Ramos (cell line): ENCODE results near the gene WRAP73.

Source experiments
- in situ Hi-C: fragments of 300-500 bp; cut with MboI; formaldehyde crosslinking; loops from one replicate; pipeline ENCODE4 v1.14.3; 2022; ENCODE audit warnings: low sequenced_read_pairs; ENCODE audit not compliant: unreplicated experiment

The WRAP73 gene

DNA sequence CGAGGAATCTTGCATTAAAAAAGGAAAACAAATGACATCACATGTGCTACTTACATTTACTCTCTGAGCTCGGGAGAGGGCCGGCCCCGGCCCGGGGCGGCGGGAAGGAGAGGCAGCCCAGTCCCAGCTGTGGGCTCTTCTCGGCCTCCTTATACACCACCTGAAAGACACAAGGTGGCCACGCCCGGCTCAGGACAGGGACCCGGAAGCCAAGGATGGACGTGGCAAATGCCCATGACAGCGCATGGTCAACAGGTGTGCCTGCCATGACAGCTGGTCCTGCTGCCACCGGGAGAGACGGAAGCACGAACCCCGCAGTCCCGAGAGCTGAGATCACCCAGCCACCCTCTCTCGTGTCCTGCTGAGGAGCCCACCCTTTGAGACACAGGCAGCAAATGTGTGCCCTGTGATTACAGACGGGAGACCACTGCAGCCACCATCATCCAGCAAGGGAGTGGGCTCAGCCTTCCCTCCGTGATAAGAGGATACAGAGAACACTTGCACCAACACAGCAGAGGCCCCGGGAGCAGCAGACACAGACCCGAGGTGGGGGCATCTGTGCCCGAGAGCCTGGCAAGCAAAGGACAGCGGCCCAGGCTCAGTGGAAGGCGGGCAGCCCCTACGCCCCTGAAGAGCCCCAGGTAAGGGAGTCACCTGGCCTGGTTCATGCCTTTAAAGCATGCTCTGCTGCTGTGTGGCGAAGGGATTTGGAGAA, 16.4 kb downstream of the WRAP73 start:
- in situ Hi-C loops: no loop called here

DNA sequence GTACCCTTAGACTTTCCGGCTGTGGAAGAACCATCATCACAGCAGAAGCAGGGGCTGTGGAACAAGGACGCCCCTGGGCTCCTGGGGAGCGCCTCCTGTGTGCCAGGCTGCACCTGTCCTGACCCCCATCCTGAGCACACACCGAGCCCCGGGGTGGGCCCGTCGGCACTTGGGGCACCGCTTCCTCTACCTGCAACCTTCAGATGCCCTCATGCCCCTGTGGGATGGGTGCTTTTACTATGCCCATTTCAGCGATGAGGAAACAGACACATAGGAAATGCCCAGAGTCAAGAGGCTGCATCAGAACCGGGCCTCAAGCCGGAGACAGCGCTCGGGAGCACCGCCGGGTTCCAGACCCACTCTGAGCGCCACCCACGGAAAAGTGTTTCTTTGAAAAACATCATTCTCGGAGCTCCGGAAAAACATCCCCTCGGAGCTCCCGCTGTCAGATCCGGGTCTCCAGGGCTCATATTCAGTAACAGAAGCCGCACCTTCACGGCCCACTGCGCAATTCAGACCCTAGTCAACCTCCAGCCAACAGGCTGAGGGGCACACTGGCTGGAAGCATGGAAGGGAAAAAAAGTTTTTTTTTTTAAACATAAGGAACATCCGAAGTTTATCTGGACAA, 17.1 kb downstream of the WRAP73 start:
- in situ Hi-C loops: no loop called here

GRCh38 chr1:3632298-3632697, 17.6 kb downstream of the WRAP73 start:
- in situ Hi-C loops: no loop called here

- in situ Hi-C loops: no loop called here
These were observed 18.3 kb downstream of the WRAP73 start for GRCh38 chr1:3631320-3632260.

- in situ Hi-C loops: no loop called here
These were observed 19.0 kb downstream of the WRAP73 start for GRCh38 chr1:3630914-3631313.

GRCh38 chr1:3630161-3630611, 19.7 kb downstream of the WRAP73 start:
- in situ Hi-C loops: no loop called here

DNA sequence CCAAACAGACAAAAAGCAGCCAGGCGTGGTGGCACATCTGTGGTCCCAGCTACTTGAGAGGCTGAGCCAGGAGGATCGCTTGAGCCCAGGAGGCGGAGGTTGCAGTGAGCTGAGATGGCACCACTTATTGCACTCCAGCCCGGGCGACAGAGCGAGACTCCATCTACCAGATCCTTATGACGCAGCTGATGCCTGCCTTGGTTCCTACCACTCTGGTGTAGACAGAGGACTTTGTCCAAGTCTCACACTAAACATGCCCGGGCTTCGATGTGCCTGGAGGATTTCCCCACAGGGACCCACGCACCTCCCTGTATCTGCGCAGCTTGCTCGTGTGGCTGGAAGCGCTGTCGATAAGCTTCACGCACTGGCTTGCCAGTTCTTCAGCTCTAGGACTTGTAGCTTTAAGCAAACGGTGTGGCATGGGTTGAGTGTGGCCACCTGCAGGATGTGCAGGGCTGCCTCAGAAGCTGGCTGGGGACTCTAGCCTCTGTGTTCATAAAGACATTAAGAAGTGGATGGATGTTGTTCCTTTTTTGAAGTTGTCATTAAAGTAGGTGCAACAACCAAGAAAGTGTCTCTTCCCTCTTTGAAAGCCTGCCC, 20.2 kb downstream of the WRAP73 start:
- in situ Hi-C loops: loop anchor here (10.0 kb wide), 1 partner anchor 95 kb away; no protein-coding TSS in a partner anchor

GRCh38 chr1:3628445-3628844, 21.5 kb downstream of the WRAP73 start:
- in situ Hi-C loops: loop anchor here (10.0 kb wide), 1 partner anchor 96 kb away; no protein-coding TSS in a partner anchor

- in situ Hi-C loops: loop anchor here (10.0 kb wide), 1 partner anchor 97 kb away; no protein-coding TSS in a partner anchor
These were observed 22.2 kb downstream of the WRAP73 start for GRCh38 chr1:3627515-3628253.

GRCh38 chr1:3626025-3626424, 23.9 kb downstream of the WRAP73 start:
- in situ Hi-C loops: loop anchor here (10.0 kb wide), 1 partner anchor 99 kb away; no protein-coding TSS in a partner anchor

GRCh38 chr1:3625151-3625907, 24.6 kb downstream of the WRAP73 start:
- in situ Hi-C loops: loop anchor here (10.0 kb wide), 1 partner anchor 99 kb away; no protein-coding TSS in a partner anchor

GRCh38 chr1:3624200-3625136, 25.4 kb downstream of the WRAP73 start, which contains the start of gene TPRG1L:
Gene TPRG1L (plus strand): TSS chr1:3625015. CDS start chr1:3625073, 58 bp downstream.
- in situ Hi-C loops: loop anchor here (5.0 to 10.0 kb wide), 2 partner anchors 57 to 100 kb away; no protein-coding TSS in a partner anchor

DNA sequence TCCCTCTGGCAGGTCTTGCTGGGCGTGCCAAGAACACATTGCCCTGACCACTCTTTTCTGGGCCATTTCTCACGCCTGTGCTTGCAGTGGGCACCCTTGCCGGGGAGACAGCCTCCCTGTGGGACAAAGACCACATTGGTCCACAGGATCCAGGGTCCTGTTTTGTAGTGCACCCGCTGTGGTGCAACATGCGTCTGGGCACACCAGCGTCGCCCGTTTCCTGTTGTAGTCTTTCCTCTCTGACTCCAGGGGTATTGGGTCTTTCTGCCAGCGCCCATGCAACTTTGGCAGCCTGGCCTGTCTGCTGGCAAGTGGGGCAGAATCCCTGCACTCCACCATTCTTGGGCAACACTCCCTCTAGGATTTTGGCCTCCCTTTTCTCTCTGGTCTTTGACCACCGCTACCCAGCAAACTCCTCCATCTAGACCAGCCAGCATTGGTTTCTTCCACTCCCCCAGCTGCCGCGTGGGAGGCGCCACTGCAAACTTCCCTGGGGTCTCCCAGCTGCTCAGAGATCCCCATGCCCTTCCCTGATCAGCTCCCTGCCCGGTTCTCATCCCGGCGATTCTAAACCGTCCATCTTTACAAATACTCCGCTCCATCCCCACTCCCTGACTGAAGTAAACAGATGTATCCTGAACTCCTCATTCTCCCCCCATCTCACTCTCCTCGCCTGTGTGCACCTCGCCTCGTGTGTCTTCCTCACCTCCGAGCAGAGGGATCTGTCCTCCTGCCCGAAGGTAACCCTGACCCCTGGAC, 26.3 kb downstream of the WRAP73 start:
- in situ Hi-C loops: loop anchor here (5.0 to 10.0 kb wide), 2 partner anchors 56 to 101 kb away; no protein-coding TSS in a partner anchor

GRCh38 chr1:3622102-3622501, 27.8 kb downstream of the WRAP73 start:
- in situ Hi-C loops: loop anchor here (5.0 to 10.0 kb wide), 2 partner anchors 55 to 103 kb away; no protein-coding TSS in a partner anchor

DNA sequence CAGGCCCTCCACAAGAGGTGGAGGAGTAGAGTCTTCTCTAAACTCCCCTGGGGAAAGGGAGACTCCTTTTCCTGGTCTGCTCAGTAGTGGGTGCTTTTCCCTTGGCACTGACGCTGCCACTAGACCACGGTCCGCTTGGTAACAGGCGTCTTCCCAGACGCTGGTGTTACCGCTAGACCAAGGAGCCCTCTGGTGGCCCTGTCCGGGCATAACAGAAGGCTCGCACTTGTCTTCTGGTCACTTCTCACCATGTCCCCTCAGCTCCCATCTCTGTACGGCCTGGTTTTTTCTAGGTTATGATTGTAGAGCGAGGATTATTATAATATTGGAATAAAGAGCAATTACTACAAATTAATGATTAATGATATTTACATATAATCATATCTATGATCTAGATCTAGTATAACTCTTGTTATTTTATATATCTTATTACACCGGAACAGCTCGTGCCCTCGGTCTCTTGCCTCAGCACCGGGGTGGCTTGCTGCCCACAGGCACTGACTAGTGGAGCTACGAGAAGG, 28.7 kb downstream of the WRAP73 start:
- in situ Hi-C loops: loop anchor here (5.0 to 10.0 kb wide), 2 partner anchors 54 to 104 kb away; no protein-coding TSS in a partner anchor

DNA sequence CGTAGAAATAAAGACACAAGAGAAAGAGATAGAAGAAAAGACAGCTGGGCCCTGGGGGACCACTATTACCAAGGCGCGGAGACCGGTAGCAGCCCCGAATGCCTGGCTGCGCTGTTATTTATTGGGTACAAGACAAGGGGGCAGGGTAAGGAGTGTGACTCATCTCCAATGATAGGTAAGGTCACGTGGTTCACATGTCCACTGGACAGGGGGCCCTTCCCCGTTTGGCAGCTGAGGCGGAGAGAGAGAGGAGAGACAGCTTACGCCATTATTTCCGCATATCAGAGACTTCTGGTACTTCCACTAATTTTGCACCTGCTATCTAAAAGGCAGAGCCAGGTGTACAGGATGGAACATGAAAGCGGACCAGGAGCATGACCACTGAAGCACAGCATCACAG, 29.2 kb downstream of the WRAP73 start:
- in situ Hi-C loops: loop anchor here (5.0 to 10.0 kb wide), 2 partner anchors 53 to 104 kb away; no protein-coding TSS in a partner anchor
